ENCODE measurements around the gene TBC1D32.
"Not testable (repeated sequence)": the region's sequence is repeated elsewhere in the genome, so short reads cannot be mapped to it uniquely, and the experiment has no call there.

The TBC1D32 gene

GRCh38 chr6:121090492-121090891 is 243.8 kb downstream of the TBC1D32 start:
- H3K9me3 ChIP-seq (ENCODE audit: control insufficient read depth in 1 of 2, low read length in 2 of 2), result no peaks in the 10 kb centered on the region
- H3K27me3 ChIP-seq (ENCODE audit: control insufficient read depth in 1 of 2, insufficient read depth in 2 of 2, low read length in 2 of 2), result no peaks in the 10 kb centered on the region
- H3K27ac ChIP-seq (ENCODE audit: low read depth, low read length), result no peak overlapping the region
- H3K9ac ChIP-seq (ENCODE audit: low read depth in 1 of 2, low read length in 2 of 2), result no peak overlapping the region
- no peaks in the 10 kb centered on the region for H3K36me3 ChIP-seq (ENCODE audit: control insufficient read depth in 1 of 2, insufficient read depth in 2 of 2, low read length in 2 of 2)
- H3K4me3 ChIP-seq (ENCODE audit: low read depth in 1 of 2, low read length in 2 of 2), result no peak overlapping the region
- no peaks in the 10 kb centered on the region for H3K4me1 ChIP-seq (ENCODE audit: control insufficient read depth in 1 of 2, insufficient read depth in 2 of 2, low read length in 2 of 2)

DNA sequence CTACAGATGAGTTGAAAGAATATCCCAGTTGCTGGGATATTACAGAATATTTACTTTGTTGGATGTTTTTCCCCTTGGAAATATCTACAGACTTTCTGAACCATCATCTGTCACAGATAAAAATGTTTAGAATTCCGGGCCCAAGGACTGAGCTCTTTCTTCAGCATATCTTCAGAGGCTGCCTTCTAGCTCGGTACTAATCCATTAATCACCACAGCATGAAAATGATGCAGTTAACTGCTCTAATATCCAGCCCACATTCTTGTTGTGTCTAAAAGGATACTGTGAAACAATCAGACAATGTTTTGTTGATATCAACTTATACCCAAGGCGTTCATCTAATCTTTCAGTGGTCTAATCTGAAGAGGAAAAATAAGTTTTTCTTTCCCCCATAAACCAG is 247.4 kb downstream of the TBC1D32 start:
- Histone ChIP-seq H3K4me1 (ENCODE audit: control insufficient read depth in 1 of 2, insufficient read depth in 2 of 2, low read length in 2 of 2) (no peaks in the 10 kb centered on the region), H3K27ac (ENCODE audit: low read depth, low read length) (no peak overlapping the region), H3K36me3 (ENCODE audit: control insufficient read depth in 1 of 2, insufficient read depth in 2 of 2, low read length in 2 of 2) (no peaks in the 10 kb centered on the region), H3K4me3 (ENCODE audit: low read depth in 1 of 2, low read length in 2 of 2) (no peak overlapping the region), H3K9me3 (ENCODE audit: control insufficient read depth in 1 of 2, low read length in 2 of 2) (no peaks in the 10 kb centered on the region), H3K9ac (ENCODE audit: low read depth in 1 of 2, low read length in 2 of 2) (no peak overlapping the region), H3K27me3 (ENCODE audit: control insufficient read depth in 1 of 2, insufficient read depth in 2 of 2, low read length in 2 of 2) (no peaks in the 10 kb centered on the region)

DNA sequence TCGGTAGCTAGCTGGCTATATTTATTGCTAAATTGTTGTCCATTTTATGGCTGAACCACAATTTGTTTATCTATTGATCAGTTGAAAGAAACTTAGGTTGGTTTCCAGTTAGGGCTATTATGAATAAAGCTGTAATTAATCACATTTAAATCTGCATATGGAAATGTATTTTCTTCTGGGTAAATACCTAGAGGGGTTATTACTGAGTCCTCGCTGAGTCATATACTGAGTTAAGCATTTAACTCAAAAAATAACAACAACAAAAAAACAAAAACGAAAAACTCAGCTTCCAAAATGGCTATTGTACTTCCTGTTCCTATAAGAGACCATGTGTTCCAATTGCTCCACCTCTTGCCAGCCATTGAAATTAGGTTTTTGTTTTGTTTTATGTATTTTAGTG is 258.2 kb downstream of the TBC1D32 start:
- H3K9ac ChIP-seq (ENCODE audit: low read depth in 1 of 2, low read length in 2 of 2), result no peak overlapping the region
- H3K36me3 ChIP-seq (ENCODE audit: control insufficient read depth in 1 of 2, insufficient read depth in 2 of 2, low read length in 2 of 2), result no peaks in the 10 kb centered on the region
- no peaks in the 10 kb centered on the region for H3K9me3 ChIP-seq (ENCODE audit: control insufficient read depth in 1 of 2, low read length in 2 of 2)
- no peaks in the 10 kb centered on the region for H3K27me3 ChIP-seq (ENCODE audit: control insufficient read depth in 1 of 2, insufficient read depth in 2 of 2, low read length in 2 of 2)
- H3K27ac ChIP-seq (ENCODE audit: low read depth, low read length), result no peak overlapping the region
- H3K4me1 ChIP-seq (ENCODE audit: control insufficient read depth in 1 of 2, insufficient read depth in 2 of 2, low read length in 2 of 2), result no peaks in the 10 kb centered on the region
- no peak overlapping the region for H3K4me3 ChIP-seq (ENCODE audit: low read depth in 1 of 2, low read length in 2 of 2)

DNA sequence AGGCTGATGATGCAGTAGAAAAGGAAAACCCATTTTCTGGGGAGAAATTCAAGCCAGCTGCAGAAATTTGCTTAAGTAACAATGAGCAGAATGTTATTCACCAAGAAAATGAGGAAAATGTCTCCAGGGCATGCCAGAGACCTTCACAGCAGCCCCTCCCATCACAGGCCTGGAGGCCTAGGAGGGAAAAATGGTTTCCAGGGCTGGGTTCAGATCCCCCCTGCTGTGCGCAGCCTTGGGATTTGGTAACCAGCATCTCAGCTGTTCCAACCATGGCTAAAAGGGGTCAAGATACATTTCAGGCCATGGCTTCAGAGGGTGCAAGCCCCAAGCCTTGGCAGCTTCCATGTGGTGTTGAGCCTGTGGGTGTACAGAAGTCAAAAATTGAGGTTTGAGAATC is 265.5 kb downstream of the TBC1D32 start:
- H3K27me3 ChIP-seq (ENCODE audit: control insufficient read depth in 1 of 2, insufficient read depth in 2 of 2, low read length in 2 of 2); H3K4me1 ChIP-seq (ENCODE audit: control insufficient read depth in 1 of 2, insufficient read depth in 2 of 2, low read length in 2 of 2); H3K9me3 ChIP-seq (ENCODE audit: control insufficient read depth in 1 of 2, low read length in 2 of 2); H3K27ac ChIP-seq (ENCODE audit: low read depth, low read length); H3K9ac ChIP-seq (ENCODE audit: low read depth in 1 of 2, low read length in 2 of 2); H3K4me3 ChIP-seq (ENCODE audit: low read depth in 1 of 2, low read length in 2 of 2); H3K36me3 ChIP-seq (ENCODE audit: control insufficient read depth in 1 of 2, insufficient read depth in 2 of 2, low read length in 2 of 2): not testable (repeated sequence)

DNA sequence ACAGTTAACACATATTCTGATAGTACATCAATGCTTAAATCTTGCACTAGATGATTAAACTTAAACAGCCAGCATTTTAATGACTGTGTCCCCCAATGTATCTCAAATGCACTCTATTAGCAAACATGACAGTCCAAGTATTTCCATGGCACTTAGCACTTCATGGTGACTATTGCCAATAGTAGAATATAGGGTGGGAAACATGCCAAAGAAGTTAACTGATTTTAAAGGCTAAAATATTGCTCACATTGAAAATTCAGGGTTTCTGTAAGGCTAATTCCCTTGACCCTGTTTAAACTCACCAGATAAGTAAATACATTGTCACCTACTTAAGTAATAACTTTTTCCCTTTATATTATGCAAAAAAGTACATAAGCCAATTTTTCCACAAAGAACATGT is 266.9 kb downstream of the TBC1D32 start:
- Histone ChIP-seq H3K9ac (ENCODE audit: low read depth in 1 of 2, low read length in 2 of 2) (no peak overlapping the region), H3K27me3 (ENCODE audit: control insufficient read depth in 1 of 2, insufficient read depth in 2 of 2, low read length in 2 of 2) (no peaks in the 10 kb centered on the region), H3K9me3 (ENCODE audit: control insufficient read depth in 1 of 2, low read length in 2 of 2) (peaks cover 5% of the 10 kb centered on the region in 2 donors), H3K36me3 (ENCODE audit: control insufficient read depth in 1 of 2, insufficient read depth in 2 of 2, low read length in 2 of 2) (no peaks in the 10 kb centered on the region), H3K27ac (ENCODE audit: low read depth, low read length) (no peak overlapping the region), H3K4me1 (ENCODE audit: control insufficient read depth in 1 of 2, insufficient read depth in 2 of 2, low read length in 2 of 2) (no peaks in the 10 kb centered on the region), H3K4me3 (ENCODE audit: low read depth in 1 of 2, low read length in 2 of 2) (no peak overlapping the region)

DNA sequence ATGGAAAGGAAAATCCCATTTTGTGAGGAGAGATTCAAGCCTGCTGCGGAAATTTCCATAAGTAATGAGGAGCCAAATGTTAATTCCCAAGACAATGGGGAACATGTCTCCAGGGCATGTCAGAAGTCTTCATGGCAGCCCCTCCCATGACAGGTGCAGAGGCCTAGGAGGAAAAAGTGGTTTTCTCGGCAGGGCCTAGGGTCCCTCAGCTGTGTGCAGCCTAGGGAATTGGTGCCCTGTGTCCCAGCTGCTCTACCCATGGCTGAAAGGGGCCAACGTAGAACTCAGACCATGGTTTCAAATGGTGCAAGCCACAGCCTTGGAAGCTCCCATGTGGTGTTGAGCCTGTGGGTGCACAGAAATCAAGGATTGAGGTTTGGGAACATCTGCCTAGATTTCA is 269.9 kb downstream of the TBC1D32 start:
- Histone ChIP-seq H3K4me1 (ENCODE audit: control insufficient read depth in 1 of 2, insufficient read depth in 2 of 2, low read length in 2 of 2) (no peaks in the 10 kb centered on the region), H3K9me3 (ENCODE audit: control insufficient read depth in 1 of 2, low read length in 2 of 2) (peaks cover 5% of the 10 kb centered on the region in 2 donors), H3K4me3 (ENCODE audit: low read depth in 1 of 2, low read length in 2 of 2) (no peak overlapping the region), H3K36me3 (ENCODE audit: control insufficient read depth in 1 of 2, insufficient read depth in 2 of 2, low read length in 2 of 2) (no peaks in the 10 kb centered on the region), H3K27ac (ENCODE audit: low read depth, low read length) (no peak overlapping the region), H3K27me3 (ENCODE audit: control insufficient read depth in 1 of 2, insufficient read depth in 2 of 2, low read length in 2 of 2) (no peaks in the 10 kb centered on the region), H3K9ac (ENCODE audit: low read depth in 1 of 2, low read length in 2 of 2) (no peak overlapping the region)

DNA sequence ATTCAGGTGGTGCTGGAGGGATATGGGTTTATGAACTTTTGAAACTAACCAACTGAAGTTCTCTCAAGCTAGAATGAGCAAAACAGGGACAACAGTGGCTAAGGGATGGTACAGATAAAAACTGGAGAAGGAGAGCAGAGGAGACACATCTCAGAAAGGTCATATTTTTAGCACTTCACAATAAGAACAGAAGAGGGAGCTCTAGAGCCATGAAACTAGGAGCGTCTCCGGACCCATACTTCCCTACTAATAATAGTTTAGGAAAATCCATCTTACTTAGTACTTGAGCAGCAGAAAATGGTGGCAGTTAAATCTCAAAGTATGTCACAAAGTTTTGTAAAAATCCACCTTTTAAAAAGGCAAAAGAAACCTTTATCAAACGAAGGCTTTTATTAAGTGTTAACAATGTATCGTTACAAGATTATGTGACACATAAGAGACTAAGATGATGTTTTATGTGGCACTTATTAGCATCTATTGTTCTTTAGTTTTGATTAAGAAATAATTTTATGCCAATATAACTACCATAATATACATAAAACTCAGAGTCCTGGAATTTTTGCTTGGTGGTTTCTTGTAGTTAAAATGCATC is 278.6 kb downstream of the TBC1D32 start:
- no peaks in the 10 kb centered on the region for H3K4me1 ChIP-seq (ENCODE audit: control insufficient read depth in 1 of 2, insufficient read depth in 2 of 2, low read length in 2 of 2)
- H3K9ac ChIP-seq (ENCODE audit: low read depth in 1 of 2, low read length in 2 of 2), result no peak overlapping the region
- H3K4me3 ChIP-seq (ENCODE audit: low read depth in 1 of 2, low read length in 2 of 2), result no peak overlapping the region
- H3K36me3 ChIP-seq (ENCODE audit: control insufficient read depth in 1 of 2, insufficient read depth in 2 of 2, low read length in 2 of 2), result no peaks in the 10 kb centered on the region
- H3K27me3 ChIP-seq (ENCODE audit: control insufficient read depth in 1 of 2, insufficient read depth in 2 of 2, low read length in 2 of 2), result no peaks in the 10 kb centered on the region
- H3K9me3 ChIP-seq (ENCODE audit: control insufficient read depth in 1 of 2, low read length in 2 of 2), result no peaks in the 10 kb centered on the region
- H3K27ac ChIP-seq (ENCODE audit: low read depth, low read length), result no peak overlapping the region

DNA sequence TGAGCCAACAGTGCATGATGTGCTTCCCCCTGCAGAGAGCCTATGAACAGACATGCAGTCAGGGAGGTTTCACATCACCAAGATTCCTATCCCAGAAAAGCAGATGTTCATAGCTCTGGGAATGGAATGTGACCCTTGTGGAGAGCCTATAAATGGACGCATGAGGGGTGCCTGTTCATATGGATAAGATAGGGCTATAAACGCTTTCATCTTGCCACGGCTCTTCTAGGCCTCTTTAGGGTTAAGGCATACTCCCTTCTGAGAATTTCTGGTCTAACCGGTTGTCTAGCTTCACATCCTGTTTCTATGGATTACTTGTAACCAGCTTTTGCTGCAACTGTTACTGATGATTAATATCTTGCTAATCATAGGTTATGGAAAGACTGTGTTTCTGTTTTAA is 285.7 kb downstream of the TBC1D32 start:
- H3K27me3 ChIP-seq (ENCODE audit: control insufficient read depth in 1 of 2, insufficient read depth in 2 of 2, low read length in 2 of 2); H3K4me1 ChIP-seq (ENCODE audit: control insufficient read depth in 1 of 2, insufficient read depth in 2 of 2, low read length in 2 of 2); H3K4me3 ChIP-seq (ENCODE audit: low read depth in 1 of 2, low read length in 2 of 2); H3K36me3 ChIP-seq (ENCODE audit: control insufficient read depth in 1 of 2, insufficient read depth in 2 of 2, low read length in 2 of 2); H3K9ac ChIP-seq (ENCODE audit: low read depth in 1 of 2, low read length in 2 of 2); H3K9me3 ChIP-seq (ENCODE audit: control insufficient read depth in 1 of 2, low read length in 2 of 2); H3K27ac ChIP-seq (ENCODE audit: low read depth, low read length): not testable (repeated sequence)

DNA sequence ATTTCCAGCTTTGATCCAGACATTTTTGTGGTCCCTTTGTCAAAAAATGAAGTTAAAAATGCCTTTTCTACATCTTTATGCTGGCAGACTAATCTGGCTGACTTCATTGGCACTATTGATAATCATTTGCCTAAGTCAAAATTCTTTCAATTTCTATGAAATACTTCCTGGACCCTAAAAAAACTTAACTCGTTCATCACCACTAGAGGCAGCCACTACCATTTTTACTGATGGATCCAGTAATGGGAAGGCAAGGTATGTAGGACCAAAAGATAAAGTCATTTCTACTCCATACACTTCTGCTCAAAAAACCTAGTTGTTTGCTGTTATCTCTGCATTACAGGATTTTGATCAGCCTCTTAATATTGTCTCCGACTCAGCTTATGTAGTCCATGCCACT is 289.4 kb downstream of the TBC1D32 start:
- not testable (repeated sequence) for H3K36me3 ChIP-seq (ENCODE audit: control insufficient read depth in 1 of 2, insufficient read depth in 2 of 2, low read length in 2 of 2); H3K4me1 ChIP-seq (ENCODE audit: control insufficient read depth in 1 of 2, insufficient read depth in 2 of 2, low read length in 2 of 2); H3K27ac ChIP-seq (ENCODE audit: low read depth, low read length); H3K9me3 ChIP-seq (ENCODE audit: control insufficient read depth in 1 of 2, low read length in 2 of 2); H3K4me3 ChIP-seq (ENCODE audit: low read depth in 1 of 2, low read length in 2 of 2); H3K9ac ChIP-seq (ENCODE audit: low read depth in 1 of 2, low read length in 2 of 2); H3K27me3 ChIP-seq (ENCODE audit: control insufficient read depth in 1 of 2, insufficient read depth in 2 of 2, low read length in 2 of 2)

GRCh38 chr6:121043706-121044105 is 290.6 kb downstream of the TBC1D32 start:
- peak overlapping the region; percentile 29 to 30 for H3K4me3 ChIP-seq (ENCODE audit: low read depth in 1 of 2, low read length in 2 of 2)
- not testable (repeated sequence) for H3K4me1 ChIP-seq (ENCODE audit: control insufficient read depth in 1 of 2, insufficient read depth in 2 of 2, low read length in 2 of 2); H3K27me3 ChIP-seq (ENCODE audit: control insufficient read depth in 1 of 2, insufficient read depth in 2 of 2, low read length in 2 of 2); H3K9me3 ChIP-seq (ENCODE audit: control insufficient read depth in 1 of 2, low read length in 2 of 2); H3K9ac ChIP-seq (ENCODE audit: low read depth in 1 of 2, low read length in 2 of 2); H3K27ac ChIP-seq (ENCODE audit: low read depth, low read length); H3K36me3 ChIP-seq (ENCODE audit: control insufficient read depth in 1 of 2, insufficient read depth in 2 of 2, low read length in 2 of 2)

GRCh38 chr6:121043211-121043610 is 291.1 kb downstream of the TBC1D32 start:
- not testable (repeated sequence) for H3K27ac ChIP-seq (ENCODE audit: low read depth, low read length)

More at GRCh38 chr6:121043211-121043610, 291.1 kb downstream of the TBC1D32 start:
- H3K4me1 ChIP-seq (ENCODE audit: control insufficient read depth in 1 of 2, insufficient read depth in 2 of 2, low read length in 2 of 2); H3K9me3 ChIP-seq (ENCODE audit: control insufficient read depth in 1 of 2, low read length in 2 of 2); H3K9ac ChIP-seq (ENCODE audit: low read depth in 1 of 2, low read length in 2 of 2); H3K36me3 ChIP-seq (ENCODE audit: control insufficient read depth in 1 of 2, insufficient read depth in 2 of 2, low read length in 2 of 2); H3K27me3 ChIP-seq (ENCODE audit: control insufficient read depth in 1 of 2, insufficient read depth in 2 of 2, low read length in 2 of 2): not testable (repeated sequence)
- peak overlapping the region; percentile 29 to 30 for H3K4me3 ChIP-seq (ENCODE audit: low read depth in 1 of 2, low read length in 2 of 2)
